ENCODE results near the gene HMGN5. TPM values are rescaled to one million over a fixed set of nuclear protein-coding genes. Genes with fewer than 3 reads are reported as not detected.
A peak's percentile ranks its signal among the peaks of the same experiment; 100 is the strongest.

HMGN5 gene, protein sequence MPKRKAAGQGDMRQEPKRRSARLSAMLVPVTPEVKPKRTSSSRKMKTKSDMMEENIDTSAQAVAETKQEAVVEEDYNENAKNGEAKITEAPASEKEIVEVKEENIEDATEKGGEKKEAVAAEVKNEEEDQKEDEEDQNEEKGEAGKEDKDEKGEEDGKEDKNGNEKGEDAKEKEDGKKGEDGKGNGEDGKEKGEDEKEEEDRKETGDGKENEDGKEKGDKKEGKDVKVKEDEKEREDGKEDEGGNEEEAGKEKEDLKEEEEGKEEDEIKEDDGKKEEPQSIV
- total RNA-seq, result 0.54 TPM

DNA sequence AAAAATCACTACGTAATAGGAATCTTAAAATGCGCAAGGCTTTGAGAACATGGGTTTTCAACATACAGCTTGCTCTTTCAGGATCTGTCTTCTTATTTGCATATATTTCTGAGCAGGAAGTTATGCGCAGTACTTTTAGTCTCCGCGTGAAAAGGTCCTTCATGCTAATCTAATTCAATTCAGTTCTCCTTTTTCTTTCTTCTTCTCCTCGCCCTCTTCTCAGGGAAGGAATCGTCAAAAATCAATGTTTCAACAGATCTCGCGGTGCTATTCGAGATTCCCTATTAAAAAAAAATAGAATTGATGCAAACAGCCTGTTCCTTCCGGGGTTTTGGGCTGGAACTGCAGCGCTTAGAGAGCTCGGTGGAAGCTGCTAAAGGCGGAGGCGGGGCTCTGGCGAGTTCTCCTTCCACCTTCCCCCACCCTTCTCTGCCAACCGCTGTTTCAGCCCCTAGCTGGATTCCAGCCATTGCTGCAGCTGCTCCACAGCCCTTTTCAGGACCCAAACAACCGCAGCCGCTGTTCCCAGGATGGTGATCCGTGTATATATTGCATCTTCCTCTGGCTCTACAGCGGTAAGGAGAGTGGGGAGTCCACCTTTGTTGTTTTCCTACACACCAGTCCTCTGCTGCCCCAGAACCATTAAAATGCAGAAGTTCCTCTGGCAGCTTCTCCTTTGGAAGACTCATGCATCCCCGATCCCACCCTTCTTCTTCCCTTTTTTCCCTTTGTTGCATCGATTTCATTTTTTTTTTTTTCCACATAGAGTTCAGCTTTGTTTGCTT lies at the start of gene HMGN5, which contains the start of gene SH3BGRL:
Gene HMGN5 (minus strand): TSS at position 243 of the 785 bp plus-strand sequence. CDS start 80,364 bp downstream, outside the sequence.
Gene SH3BGRL (plus strand): TSS at position 432 of the 785 bp plus-strand sequence. CDS start 99 bp downstream, at position 531.
- DNase-seq (ENCODE audit: low read depth in 2 of 3, low spot score in 2 of 3), result peak; percentile 25 to 89 (median 82)

DNA sequence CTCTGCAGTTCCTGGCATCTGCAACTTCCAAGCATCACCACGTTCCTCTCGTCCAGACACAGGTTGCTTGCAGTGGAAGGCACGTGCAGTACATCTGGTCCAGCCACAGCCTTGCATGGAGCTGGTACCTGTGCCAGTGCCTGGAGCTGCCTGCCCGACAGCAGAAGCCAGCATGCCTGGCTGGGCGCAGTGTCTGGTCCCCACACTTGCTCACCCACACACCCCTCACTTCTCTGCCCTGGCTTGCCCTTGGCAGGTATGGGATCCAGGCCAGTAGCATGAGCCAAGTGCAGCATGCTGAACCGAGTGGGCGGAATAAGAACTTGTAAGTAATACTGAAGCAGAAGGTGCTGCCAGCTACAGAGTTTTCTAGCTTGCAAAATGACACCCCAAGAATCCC lies 40.0 kb upstream of the HMGN5 start:
- DNase-seq (ENCODE audit: low read depth in 2 of 3, low spot score in 2 of 3), result no peak

DNA sequence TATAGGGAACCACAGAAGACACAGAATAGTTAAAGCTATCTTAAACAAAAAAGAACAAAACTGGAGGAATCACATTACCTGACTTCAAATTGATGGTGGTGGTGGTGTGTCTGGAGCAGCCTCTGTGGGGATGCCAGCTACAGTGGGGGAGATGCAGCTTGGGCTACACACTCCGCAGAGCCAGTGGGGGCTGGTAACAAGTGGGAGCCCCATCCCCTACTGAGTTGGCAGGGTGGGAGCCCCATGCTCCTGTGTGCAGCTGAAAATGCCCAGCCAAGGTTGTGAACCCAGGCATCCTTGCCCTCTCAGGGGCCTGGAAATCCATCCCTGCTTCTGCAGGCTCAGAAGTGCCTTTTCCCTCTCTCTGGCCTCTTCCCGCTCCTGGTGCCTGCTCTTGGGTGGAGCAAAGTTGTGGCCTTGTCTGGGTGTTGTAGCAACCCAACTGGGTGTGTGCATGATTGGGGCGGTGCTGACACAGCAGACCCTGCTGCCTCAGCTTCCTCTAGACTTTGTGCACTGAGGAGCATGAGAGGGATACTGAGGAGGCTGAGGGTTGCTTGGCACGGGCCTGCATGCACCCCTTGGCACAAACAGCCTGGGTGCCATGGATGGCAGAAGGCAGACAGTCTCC lies 39.1 kb upstream of the HMGN5 start:
- no peak for DNase-seq (ENCODE audit: low read depth in 2 of 3, low spot score in 2 of 3)

DNA sequence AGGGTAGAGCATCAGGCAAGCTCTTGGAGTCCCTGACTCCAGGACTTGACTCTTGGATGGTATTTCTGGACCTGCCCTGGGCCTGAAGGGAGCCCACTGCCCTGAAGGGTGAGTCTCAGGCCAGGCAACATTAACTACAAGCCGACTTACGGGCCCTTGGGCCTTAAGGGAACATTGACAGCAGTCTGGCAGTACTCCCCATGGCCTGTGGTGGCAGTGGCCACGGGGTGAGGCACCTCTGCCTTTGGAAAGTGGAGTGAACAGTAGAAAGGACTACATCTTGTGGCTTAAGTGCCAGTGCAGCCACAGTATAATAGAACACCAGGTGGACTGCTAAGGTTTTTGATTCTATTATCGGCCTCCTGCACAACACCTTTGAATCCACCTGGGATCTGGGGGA lies 36.5 kb upstream of the HMGN5 start:
- no peak for DNase-seq (ENCODE audit: low read depth in 2 of 3, low spot score in 2 of 3)

DNA sequence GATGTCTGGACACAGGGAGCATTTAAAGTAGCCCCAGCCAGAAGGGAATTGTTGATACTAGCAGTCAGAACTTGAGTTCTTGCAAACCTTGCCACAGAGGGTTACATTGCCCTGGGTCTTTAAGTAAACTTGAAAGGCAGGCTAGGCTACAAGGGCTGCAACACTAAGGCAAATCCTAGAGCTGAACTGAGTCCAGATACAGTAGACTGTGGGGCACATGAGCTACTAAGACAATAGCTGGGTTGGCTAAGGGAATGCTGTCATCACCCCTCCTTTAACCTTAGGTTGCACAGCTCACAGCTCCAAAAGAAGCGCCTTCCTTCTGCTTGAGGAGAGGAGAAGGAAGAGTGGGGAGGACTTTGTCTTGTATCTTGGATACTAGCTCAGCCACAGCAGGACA lies 35.8 kb upstream of the HMGN5 start:
- no peak for DNase-seq (ENCODE audit: low read depth in 2 of 3, low spot score in 2 of 3)

DNA sequence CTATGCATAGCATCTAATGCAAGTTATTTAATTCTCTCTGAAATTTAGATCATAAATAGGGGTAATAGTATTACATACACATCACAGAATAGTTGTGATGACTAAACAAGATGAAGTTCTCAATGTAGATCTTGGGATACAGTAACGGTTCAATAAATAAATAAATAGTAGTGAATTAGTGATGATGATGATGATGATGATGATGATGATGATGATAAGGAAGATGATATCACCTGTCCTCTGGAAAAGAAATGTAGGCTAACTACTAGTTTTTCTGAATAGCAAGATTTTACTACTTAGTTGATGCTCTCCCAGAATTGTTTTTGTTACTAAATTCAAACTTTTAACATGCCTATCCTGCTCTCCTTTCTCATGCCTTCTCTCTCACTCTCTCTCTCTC lies 30.5 kb upstream of the HMGN5 start:
- no peak for DNase-seq (ENCODE audit: low read depth in 2 of 3, low spot score in 2 of 3)

DNA sequence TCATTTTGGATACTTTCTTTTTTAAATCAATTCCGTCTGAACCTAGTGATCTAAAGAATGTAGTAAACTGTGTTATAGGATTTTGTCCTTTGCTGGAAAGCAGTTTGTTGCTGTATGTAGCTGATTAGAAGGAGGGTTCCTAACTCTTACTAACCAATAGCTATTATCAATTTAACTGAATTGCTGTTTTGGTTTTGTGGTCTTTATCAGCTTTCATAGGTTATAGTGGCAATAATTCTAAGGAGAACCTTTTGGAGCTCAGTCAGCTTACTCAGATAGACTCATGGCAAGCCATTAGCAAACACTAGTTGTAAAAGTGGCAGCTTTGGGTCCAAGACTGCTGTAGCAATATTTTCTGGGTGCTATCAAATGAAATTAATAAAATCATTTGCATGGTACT lies 29.8 kb upstream of the HMGN5 start:
- DNase-seq (ENCODE audit: low read depth in 2 of 3, low spot score in 2 of 3), result no peak

DNA sequence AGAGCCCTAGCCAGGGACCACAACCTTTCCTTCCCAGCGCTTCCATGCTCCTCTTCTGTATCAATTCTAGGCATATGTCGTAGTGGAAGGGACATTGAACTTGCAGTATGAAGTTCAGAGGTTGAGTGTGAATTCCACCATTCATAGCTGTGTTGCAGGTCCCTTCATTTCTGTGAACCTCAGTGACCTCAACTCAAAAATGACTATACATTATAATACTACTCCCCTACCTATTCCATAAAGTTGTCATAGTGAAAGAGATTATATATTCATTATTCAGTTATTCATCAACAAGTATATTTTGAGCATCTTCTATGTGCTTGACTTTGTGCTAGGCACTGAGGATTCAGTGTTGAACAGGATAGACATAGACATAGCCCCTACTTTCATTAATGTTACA lies 28.2 kb upstream of the HMGN5 start:
- DNase-seq (ENCODE audit: low read depth in 2 of 3, low spot score in 2 of 3), result no peak

DNA sequence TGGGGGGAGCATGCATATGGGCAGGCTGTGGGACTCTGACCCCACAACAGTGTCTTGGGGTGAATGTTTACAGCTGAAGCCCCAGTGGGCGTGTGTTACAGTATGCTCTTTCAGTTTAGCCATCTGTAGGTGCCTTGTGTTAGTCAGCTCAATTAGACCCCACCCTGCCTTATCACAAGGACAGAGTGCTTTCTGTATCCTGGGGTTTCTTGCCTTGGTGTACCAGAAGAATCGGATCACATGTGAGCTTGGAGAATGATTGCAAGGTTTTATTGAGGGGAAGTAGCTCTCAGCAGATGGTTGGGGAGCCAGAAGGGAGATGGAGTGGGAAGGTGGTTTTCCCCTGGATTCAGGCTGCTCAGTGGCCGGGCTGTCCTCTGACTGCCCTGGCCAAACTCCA lies 27.5 kb upstream of the HMGN5 start:
- DNase-seq (ENCODE audit: low read depth in 2 of 3, low spot score in 2 of 3), result no peak

DNA sequence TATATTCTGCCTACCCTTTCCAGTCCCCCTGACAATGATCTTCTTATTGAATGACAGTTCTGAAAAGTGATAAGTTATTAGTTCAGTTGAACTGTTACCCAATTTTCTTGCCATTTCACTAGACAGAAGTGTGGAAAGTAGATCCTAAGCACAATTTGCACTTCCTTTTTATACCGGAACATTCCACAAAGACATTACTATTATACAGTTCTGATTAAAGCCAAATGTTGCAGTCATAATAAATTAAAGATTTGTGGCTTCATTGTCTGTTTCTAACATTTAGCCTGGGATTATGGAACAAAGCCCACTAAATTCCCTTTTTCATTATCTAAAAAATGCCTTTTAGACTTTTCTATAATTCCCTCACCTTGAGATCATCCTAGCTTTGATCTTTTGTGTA lies 14.0 kb upstream of the HMGN5 start:
- DNase-seq (ENCODE audit: low read depth in 2 of 3, low spot score in 2 of 3), result no peak

DNA sequence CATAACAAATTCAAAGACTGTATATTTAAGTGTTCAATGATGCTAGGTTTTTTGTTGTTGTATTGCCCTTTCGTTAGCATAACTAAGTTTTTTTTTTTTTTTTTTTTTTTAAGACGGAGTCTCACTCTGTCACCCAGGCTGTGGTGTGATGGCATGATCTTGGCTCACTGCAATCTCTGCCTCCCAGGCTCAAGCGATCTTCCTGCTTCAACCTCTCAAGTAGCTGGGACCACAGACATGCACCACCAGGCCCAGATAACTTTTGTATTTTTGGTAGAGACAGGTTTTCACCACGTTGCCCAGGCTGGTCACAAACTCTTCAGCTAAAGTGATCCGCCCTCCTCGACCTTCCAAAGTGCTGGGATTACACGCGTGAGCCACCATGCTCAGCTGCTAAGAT lies 7.2 kb upstream of the HMGN5 start:
- DNase-seq (ENCODE audit: low read depth in 2 of 3, low spot score in 2 of 3), result peak in 2 of 3 donors; percentile 14 to 40

DNA sequence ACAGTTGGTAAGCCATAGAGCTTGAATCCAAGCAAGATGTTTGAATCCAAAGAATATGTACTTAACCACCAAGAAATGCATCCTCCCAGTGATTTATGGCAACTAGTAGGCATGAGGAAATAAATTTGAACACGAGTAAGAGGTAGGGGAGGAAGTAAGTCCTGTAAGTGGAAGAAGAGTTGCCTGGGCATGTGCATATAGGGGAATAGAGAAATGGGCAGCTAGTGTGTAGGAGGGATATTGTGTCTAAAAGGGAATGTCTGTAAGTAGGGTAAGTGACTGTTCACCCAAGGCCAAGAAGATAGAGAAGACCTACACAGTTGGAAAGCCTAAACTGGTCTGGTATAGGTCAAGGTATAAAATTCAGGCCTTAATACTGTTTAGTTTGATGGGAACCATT lies 4.8 kb upstream of the HMGN5 start:
- no peak for DNase-seq (ENCODE audit: low read depth in 2 of 3, low spot score in 2 of 3)

DNA sequence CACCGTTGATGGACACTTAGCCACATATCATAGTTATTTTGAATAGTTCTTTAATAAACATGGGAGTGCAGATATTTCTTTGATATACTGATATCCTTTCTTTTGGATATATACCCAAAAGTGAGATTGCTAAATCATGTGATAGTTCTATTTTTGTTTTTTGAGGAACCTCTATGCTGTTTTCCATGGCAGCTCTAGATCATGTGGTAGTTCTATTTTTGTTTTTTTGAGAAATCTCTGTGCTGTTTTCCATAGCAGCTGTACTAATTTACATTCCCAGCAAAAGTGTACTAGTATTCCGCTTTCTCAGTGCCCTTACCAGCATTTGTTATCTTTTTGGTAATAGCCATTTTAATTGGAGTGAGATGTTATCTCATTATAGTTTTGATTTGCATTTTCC lies 3.8 kb upstream of the HMGN5 start:
- no peak for DNase-seq (ENCODE audit: low read depth in 2 of 3, low spot score in 2 of 3)

DNA sequence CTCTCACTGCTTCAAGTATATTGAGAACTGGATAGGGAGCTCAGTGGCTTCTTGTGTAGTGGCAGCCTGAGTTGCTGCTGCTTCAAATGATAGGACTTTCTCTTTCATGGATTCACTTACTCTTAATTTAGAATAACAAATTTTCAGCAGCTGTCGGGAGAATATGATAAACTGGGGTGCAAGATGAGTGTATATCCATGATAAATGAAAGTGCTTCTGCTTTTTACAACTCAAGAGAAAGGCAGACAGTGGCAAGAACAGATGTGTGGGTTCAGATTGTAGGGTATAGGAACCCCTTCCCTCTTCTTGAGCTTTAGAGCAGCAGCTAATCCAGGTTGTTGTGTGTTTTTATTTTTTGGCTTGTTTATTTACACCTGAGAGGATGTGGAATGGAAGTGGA lies 1.2 kb upstream of the HMGN5 start:
- peak in 2 of 3 donors; percentile 20 to 65 for DNase-seq (ENCODE audit: low read depth in 2 of 3, low spot score in 2 of 3)

DNA sequence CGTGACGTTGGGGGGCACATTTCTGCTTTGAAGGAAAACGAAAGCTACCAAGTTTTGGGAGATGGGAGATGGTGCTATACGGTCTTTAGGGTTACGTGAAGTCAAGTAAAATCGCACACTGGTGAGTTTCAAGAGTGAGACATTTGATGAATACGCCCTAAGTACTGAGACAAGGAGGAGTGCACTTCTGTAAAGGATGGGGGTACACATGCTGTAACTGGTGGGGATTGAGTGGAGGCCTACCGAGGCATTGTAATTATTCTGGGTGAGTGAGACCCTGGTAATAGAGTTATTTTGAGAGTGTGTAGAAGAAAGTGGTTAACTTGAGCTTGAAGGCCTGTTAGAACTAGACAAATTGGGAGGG lies 725 bp upstream of the HMGN5 start:
- DNase-seq (ENCODE audit: low read depth in 2 of 3, low spot score in 2 of 3), result peak in 1 of 3 donors; percentile 5

DNA sequence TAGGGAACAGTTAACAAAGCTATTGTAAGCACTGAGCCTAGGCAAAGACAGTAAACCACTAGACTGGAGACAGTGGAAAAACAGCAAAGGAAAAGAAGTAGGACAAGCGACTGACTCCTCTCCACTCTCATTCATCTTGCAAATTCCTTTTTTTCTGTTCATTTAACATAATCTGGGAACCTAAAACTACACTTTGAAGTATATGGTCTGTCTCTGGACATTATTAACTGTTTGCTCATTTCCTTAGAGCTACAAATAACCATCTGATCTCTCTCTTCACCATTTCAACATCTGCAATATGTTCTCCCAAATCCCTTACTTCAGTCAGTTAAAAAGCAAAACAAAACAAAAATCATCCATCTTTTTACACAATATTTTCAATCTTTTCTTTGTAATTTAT lies 642 bp downstream of the HMGN5 start:
- DNase-seq (ENCODE audit: low read depth in 2 of 3, low spot score in 2 of 3), result no peak

DNA sequence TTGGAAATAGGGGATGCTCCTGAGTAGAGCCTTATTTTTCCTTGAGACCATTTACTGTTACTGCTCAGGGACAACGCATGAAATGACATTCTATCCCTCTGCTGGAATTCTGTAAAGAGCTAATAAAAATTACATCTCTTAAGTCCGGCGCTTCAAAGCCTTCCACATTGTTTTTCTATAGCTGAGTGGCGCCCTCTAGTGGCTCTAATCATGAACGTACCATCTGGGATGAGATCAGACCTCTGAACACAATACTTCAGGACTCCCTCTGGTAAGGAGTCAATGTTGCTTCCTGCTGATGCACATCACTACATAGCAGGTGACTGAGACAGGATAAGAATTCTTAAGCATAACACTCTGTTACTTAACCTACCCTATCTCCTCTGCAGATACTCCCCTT lies 6.0 kb downstream of the HMGN5 start:
- peak; percentile 34 to 62 (median 39) for DNase-seq (ENCODE audit: low read depth in 2 of 3, low spot score in 2 of 3)

DNA sequence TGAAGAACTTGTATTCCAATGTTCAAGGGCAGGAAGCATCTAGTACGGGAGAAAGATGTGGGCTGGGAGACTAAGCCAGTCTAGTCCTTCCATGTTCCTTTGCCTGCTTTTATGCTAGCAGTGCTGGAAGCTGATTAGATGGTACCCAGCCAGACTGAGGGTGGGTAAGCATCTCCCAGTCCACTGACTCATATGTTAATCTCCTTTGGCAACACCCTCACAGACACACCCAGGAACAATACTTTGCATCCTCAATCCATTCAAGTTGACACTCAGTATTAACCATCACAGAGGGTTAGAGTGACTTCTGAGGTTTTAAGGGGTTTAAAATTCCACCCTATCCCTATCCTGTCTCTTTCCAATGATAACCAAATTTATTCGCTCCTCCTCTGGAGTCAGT lies 6.5 kb downstream of the HMGN5 start:
- DNase-seq (ENCODE audit: low read depth in 2 of 3, low spot score in 2 of 3), result no peak

DNA sequence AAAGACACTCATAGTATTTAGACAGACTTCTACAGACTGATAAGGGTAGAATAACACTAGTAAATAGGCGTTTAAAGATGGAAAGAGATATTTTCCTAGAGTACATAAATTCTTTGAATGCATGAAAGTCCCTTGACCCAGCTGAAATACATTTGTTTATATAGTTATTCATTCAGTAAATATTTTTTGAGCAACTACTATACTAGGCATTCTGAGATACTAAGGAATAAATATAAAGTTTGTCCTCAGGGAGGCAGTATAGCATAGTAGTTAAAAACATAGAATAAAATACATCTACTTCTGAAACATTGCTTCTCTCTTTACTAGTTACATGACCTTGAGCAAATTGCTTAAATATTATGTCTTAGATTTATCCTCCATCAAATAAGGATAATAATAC lies 27.4 kb downstream of the HMGN5 start:
- peak in 2 of 3 donors; percentile 5 to 57 for DNase-seq (ENCODE audit: low read depth in 2 of 3, low spot score in 2 of 3)

DNA sequence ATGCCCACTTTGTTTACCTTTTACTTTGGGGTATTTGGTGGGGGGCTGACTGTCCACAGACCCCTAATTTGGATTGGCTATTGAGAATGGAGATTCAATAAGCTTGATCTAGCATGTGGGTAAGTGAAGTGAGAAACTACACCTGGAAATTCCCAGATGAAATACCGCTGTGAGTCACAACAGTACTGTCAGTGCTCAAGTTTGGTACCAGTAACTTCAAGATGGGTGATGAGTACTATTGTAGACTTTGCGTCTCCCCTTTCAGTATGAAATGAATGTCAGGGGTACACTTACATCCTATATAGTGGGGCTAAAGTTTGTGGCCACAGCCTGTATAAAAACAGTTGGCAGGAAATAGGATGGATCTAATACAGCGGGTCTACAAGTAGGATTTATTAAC lies 33.3 kb downstream of the HMGN5 start:
- DNase-seq (ENCODE audit: low read depth in 2 of 3, low spot score in 2 of 3), result no peak

DNA sequence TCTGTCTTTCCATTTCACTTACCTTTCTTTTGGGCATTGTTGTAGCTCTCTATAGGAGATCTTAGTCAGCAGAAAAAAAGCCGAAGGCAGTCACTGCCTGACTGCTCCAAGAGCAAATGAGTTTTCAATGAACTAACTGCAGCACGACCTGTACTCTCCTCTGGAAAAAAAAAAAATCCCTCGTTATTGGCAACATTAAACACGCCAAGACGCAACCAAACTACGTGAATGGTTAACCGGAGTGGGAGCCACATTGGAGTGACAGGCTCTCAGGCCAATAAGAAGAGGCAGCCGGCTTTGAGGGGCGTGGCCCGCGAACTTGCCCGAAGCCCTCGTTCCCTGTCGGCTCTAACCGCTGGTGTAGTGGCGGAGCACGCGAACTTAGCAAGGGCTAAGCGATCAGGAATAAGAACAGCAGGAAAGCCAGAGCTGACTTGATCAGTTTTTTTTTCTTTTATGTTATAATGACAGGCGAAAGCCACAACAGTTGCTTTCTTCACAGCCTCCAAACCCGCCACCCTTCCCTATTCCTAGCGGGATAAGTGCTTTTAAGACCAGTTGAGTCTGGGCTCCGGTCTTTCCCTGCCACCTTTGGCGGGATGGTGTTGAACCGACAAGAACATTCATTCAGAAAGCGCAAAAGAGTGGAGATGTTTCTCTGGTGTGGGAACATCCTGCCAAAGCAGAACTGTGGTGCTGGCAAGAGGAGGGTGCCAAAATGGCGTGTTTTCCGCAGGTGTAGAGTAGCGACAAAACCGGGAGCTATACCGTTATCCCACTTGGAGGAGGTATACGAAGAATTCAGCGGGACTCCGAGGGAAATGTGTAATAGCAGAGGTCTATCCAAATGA lies 80.0 kb downstream of the HMGN5 start:
- peak; percentile 60 to 95 (median 89) for DNase-seq (ENCODE audit: low read depth in 2 of 3, low spot score in 2 of 3)
